GM03348 (cell line): Measurements from ENCODE around the gene RALB.
"Not testable (repeated sequence)": the region's sequence is repeated elsewhere in the genome, so short reads cannot be mapped to it uniquely, and the experiment has no call there.

Experiments used
- DNase-seq: peaks from one replicate; pipeline ENCODE4 v3.0.0; 2012; ENCODE audit warnings: low spot score

The RALB gene

DNA sequence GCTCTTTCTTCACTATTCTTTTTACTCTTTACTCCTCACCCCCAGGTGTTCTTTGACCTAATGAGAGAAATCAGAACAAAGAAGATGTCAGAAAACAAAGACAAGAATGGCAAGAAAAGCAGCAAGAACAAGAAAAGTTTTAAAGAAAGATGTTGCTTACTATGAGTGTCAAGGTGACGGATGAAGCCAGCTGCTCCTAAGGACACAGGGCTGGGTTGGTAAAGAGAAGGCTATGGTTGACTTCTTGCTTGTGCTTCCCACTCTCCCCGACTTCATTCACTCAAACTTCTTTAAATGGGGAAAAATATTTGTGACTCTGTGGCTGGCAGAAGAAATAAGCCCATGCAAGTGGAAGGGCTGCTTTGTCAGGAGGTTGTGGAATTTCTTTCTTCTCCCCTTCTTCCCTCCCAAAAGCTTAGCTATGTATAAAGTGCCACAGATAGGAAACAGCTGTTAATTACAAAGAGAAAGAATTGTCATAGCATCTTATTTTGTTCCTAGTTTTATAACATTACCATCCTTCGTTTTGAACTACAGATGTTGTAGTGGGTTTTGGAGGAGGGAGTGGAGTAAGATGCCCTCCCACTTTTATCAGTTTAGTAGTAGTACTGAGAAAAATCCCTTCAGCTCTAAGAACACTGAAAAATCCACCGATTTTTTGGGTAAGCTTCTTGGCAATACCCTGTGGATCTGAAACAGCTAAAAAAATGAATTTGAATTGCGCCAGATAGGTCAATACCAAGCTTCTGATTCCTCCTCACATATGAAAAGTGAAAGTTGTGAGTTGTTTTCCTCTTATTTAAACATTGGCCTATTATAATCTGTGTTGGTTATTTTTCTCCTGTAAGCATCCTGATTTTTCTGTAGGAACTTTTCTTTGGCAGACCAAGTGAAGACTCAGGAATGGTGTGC lies 40.7 kb downstream of the RALB start:
- DNase-seq = peak; percentile 24

DNA sequence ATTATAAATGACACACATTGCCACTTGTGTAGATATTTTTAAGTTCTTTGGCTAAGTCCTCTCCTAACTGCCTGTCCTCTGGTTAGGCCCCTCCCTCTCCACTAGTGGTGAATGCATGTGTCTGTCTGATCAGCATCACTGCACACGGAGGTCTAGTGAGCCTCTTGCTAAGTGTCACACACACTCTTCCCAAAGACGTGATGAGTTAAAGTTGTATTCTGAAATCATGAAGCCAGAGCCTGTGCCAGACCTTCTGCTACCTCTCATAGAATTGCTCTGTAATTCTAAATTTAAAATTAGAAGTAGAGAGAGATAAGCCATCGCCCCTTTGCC lies 41.3 kb downstream of the RALB start:
- DNase-seq = no peak

DNA sequence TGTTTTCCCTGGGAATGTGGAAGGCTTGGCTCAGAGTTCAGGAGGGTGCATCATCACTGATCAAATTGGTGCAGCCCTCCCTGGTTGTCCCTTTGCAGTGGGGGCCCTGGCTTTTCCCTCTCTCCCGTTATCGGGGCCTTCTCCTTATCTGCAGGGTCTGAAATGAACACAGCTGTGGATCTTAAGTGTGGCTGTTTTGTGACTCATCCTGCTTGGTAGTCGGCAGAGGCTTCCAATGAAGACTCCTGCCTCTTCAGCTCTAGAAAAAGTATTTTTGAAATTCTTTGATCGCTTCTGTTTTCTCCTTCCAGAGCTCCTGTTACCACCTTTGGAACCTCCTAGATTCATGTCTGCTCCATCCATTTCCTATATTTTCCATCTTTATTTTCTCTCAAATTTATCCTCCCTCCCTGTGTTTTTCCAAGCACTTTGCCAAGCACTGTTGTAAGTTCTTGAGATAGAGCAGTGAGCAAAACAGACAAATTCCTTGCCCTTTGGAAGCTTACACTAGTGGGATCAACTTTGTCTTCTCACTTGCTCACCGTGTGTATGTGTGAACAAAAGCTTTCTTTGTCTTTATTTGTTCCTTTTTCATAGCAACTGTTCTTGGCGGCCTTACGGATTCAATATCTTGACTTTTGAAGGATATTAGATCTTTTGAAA lies 45.7 kb downstream of the RALB start:
- DNase-seq = peak; percentile 44

DNA sequence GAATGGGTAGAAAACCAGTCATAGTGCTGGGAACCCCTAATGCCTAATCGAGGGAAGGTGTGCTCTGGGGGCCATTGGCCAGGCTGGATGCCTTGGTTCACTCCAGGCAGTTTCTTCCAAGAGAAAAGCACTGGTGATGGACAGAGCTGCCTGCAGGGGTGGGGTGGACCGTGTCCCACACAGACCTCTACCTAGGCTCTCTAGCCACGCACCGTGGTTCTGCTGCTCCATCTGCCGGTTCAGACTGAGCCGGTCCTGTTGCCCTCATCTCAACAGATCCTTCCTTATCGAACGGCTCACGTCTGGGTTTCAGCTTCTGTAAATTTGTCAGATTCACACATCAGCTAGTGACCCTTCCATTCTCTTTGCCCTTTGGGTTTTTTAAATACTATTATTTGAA lies 46.4 kb downstream of the RALB start:
- no peak for DNase-seq

DNA sequence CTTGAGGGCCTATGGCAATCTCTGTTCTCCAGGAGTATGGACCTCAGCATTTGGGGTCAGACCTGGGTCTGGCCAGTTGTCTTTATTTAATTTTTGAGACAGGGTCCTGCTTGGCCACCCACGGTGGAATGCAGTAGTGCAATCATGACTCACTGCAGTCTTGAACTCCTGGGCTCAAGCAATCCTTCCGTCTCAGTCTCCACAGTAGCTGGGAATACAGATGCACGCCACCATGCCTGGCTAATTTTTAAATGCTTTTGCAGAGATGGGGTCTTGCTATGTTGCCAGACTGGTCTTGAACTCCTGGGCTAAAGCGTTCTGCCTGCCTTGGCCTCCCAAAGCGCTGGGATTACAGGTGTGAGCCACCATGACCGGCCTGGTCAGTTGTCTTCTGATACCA lies 46.9 kb downstream of the RALB start:
- no peak for DNase-seq

DNA sequence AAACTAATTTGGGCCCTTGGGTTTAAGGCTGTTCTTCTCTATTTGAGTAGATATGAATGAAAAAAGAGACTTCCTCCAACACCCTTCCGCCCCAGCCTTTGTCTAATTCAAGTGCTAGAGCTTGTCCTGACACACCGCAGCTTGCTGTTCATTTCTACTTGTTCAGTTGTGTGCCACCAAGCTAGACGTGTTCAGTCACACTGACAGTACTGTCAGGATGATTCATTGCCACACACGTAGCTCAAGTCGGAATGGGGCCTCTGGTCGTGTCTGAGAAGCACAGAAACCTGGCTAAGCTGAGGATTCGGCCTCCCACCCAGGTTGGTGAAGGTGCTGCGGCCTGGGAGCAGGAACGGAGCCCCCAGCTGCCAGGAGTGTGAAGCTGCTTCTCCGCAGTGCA lies 47.7 kb downstream of the RALB start:
- DNase-seq = no peak

DNA sequence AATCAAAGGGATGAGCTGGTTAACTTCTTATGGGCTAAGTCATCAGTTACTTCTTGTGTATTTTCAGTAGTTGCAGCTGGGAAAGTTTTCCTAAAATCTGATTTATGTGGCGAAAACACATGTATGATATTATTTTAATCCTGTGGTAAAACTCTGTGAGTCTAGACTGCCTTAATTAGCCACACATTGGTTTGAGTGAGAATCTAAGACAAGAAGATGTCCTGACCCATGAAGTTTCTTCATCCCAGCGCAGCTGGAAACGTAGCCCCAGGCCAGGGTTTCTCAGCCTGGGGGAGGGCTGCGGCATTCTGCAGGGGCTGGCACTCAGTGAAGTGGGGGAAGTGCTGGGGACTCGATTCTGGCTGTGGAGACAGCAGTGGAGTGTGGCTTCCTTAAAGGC lies 48.6 kb downstream of the RALB start:
- no peak for DNase-seq

DNA sequence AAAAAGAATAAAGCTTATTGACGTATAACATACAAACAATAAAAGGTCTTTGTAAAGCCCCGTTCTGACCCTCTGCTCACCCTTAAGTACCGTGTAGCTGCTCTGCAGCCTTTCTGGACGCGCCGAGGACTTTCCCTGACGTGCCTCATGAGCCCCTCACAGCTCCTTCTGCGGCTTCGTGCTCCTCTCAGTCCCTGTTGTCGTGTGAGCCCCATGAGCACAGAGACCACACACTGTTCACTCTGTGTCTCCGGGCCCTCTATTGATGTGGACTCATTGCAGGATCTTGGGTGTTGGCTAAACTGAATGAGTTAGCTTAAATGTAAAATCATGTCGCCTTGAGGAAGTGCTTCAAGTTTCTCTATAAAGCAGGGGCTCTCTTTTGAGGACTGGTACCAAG lies 49.6 kb downstream of the RALB start:
- no peak for DNase-seq

DNA sequence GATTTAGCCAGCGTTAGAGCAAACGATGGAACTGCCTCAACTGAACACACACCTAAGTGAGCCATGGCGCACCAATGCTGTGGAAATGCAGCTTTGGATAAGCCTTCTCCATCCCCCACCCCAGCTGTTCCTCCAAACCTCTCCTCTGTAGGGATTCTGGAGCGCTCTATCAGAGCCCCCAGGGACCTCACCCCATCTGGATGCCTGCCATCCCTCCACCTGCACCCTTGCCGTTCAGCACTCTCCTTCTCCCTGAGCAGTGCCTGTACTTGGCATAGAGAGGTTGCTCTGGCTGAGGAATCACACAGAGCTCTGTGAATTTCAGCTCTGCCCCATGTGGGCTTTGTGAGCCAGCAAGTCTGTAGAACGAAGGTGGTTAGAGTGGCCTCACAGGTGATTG lies 50.5 kb downstream of the RALB start:
- no peak for DNase-seq

DNA sequence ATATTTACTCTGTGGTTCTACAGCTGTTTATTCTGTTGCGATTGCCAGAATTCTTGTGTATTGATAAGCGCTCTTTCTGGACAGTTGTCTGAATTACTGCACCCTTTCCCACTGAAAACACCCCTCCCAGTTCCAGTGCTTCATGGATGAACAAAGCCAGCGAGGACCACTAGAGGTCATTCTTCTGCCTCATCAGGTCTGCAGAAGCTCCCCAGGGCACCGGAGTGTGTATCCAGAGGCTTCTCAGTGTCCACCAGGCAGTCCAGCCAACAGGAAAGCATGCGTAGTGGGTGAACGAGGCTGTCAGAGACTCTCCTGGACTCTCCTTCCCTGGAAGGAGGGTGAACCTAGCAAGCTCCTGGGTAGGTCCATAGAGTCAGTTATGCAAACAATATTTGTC lies 52.6 kb downstream of the RALB start:
- no peak for DNase-seq

DNA sequence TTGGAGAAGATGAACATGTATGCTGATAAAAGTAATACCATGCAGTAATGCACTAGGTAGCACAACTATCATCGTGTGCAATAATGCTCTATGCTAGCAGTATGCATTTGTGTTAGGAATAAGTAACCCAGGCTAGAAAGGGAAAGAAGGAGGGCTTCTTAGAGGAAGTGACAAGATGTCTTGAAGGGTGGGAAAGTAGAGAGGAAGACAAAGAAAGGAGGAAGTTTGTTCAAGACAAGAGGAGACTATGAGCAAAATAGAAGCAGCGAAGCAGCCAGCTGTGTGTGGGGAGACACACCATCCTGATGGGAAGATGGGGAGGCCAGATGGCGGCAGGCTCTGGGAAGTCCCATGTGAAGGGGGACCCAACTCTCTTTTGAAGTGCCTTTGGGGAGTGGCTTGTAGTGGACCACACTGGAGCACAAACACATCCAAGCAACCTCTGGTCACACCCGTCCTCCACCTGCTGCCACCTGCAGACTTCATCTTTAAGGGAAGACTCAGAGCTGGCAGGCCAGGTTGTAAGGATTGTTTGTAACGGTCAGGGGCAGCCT lies 53.4 kb downstream of the RALB start:
- no peak for DNase-seq

DNA sequence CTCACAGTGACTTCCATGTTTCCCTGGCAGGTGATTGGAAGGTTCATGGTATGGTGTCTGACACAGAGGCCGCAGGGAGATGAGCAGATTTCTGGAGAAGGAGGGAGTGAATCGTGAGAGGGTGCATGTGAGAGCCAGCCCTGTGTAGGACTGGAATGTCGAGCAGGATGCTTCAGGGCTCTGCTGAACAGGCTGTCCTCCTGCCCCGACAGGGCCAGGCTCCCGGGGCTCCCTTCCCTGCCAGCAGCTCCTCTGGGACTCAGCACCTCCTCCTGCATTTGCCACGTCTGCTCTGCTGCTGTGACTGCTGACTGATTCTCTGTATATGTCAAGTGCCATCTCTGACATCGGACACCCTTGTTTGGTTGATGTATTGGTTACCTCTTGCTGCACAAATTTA lies 54.8 kb downstream of the RALB start:
- DNase-seq = no peak

DNA sequence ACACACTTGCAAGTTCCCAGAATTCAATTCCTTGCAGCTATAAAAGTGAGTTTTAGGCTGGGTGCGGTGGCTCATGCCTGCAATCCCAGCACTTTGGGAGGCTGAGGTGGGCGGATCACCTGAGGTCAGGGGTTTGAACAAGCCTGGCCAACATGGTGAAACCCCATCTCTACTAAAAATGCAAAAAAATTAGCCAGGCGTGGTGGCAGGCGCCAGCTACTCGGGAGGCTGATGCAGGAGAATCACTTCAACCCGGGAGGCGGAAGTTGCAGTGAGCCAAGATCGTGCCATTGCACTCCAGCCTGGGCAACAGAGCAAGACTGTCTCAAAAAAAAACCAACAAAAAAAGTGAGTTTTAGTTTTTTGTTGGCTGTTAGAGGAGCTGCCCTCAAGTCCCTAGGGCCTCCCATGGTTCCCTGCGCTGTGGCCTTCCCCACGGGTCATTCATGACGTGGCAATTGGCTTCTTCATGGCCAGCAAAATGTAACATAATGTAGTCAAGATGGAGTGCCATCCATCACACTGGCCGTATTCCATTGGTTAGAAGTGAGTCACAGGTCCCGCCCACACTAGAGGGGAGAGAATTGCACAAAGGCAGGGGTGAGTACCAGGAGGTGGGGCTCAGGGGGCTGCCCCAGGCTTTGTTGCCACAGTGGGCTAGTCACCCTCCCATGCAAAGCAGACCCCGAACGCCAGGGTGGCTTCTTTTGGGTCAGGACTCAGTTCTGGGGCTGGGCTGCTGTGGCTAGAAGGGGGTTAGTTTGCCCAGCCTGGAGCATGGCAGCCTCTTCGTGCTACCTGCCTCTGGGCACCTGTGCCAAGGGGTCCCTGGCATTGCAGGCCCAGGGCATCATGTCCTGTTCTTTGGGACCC lies 55.6 kb downstream of the RALB start:
- peak; percentile 30 for DNase-seq

DNA sequence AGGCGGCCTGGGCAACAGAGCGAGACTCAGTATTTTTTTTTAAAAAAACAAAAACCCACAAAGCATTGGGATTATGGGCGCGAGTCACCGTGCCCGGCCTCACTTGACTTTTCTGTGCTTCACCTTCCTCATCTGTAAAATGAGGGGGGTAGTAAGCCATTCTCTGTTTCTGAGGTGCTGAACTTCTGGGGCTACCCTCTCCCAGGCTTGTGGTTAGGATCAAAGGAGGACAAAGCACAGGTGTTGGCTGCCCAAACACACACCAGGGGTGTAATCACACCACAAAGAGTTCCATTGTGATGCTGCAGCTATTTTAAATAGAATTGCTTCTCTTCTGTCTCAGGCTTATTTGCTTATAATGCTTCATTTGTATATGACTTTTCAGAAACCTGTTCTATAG lies 57.5 kb downstream of the RALB start:
- no peak for DNase-seq

DNA sequence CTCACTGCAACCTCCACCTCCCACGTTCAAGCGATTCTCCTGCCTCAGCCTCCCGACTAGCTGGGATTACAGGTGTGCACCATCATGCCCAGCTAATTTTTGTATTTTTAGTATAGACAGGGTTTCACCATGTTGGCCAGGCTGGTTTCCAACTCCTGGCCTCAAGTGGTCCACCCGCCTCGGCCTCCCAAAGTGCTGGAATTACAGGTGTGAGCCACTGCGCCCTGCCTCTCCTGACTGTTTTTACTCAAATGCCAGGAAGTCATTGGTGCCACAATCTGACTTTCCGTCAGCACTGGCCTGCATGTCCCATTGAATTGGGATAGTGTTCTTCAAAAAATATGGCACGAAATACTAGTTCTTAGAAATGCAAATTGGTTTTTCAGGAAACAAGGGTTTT lies 58.2 kb downstream of the RALB start:
- DNase-seq = not testable (repeated sequence)

DNA sequence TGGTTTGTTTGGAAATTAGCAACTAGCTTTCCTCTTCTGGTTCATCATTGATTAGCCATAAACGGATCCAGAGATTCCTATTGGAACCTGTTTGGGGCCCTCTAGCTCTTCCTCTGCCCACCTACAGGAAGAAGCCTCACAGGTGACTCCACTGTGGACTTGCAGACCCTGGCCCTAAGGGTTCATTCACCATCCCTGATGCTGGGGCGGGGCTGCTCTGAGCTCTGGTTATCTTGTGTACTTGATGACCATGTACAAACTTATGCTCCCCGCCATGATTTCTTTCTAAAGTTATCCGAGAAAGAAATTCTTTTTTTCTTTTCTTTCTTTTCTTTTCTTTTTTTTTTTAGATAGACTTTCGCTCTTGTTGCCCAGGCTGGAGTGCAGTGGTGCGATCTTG lies 59.4 kb downstream of the RALB start:
- DNase-seq = no peak

DNA sequence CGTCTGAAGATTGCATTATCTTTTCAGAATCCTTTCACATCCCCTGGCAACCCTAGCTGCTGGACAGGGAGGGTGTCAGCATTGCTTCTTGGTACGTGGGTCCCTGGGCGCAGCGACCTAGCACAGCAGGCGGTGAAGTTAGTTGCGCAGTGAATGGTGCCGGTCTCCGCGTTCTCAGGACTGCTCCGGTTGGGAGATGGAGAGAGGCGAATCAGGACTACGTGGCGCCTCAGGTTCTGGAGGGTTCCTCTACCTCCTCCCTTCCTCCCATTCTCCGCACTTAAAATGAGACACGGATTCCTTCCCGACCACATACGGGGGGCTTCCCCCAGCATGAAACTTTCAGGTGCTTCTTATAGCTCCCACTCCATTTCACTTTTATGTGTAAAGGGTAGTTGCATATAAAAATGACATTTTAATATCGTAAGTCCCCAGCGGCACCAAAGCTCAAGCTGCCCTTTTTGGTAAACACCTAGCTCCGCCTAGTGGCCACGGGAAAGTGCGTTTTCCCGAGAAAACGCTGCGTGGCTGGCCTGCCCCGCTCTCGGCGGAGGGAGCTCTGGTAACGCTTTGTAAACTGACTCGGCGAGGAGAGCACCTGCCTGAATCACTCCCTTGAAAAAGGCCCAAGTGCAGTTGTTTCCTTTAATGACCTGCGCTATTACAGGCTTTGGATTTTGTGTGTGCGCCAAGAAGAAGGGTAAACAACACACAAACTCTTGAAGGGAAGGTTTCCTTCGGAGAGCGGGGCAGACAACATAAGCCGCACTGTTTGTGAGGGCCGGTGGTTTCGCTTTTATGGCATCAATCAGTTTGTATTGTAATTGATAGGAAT lies 60.4 kb downstream of the RALB start:
- peak; percentile 89 for DNase-seq

DNA sequence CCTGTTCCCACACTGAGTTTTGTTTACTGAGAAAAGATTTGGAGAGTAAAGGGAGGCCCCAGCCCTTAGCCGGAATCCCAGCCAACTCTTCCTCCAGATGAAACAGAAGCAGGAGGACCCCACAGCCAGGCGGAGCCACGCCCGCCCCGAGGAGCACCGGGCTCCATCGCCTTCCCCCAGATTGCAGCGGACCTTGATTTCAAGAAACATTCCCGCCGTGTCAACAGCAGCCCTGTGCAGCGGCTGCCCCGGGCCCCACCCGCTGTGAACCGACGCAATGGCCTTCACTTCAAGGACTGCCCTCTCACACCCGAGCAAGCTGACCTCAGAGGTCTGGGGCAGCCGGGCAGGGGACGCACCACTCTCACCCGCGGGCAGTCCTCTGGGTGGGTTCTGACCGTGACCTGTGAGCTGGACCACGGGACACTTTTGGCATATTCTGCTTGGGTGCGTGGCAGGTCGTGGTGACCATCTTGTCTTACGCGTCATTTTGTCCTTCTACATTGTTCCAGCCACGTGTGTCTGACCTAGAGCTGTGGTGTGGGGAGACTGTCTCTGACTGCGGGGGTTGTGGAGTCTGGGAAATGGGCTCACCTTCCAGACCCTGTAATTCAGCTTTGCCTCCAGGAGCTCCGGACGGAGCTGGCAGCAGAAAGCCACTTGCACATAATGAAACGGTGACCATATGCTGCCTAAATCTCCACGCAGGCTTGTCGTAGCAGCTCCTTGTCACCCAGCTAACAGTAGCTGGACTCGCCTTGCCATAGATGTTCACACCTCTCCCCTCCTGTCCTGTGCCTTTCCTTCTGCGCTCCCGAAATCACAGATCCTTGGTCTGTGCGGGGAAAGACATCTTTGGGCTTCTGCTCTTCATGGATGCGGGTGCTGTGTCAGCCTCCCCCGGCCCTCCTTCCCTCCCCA lies 61.3 kb downstream of the RALB start:
- DNase-seq = peak; percentile 45

DNA sequence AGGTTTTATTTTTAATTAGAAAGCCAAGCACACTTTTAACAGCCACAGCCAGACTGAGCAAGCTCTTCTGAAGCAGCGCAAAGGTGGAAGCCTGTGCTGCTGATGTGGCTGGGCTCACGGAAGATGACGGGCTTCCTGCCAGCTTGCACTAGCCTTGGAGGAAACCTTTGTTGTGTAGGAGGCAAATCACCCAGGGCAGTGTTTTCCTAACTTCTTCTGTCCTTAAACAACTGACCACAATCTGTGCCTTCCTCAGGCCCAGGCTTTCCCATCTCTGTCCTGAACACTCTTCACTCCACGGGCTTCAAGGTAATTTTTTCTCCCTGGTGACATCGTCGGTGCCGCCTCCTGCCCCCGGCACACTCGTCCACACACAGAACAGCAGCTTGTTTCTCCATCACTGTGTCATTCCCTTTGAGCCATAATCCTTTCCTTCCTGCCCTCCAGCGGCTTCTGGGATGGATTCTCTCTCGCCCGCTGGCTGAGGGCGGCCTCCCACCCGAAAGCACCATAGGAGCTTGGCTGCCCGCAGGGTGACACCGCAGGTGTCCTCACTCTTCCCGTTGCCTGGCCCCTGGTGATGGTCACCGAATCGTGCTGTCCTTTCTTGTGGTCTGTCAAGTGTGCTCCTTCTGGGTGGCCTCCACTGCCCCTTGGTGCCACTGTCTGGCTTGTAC lies 62.2 kb downstream of the RALB start:
- DNase-seq = no peak
